NCI-H1105 treated with DMSO at 0.1 percent for 48 hours (cell line): ENCODE measurements around the gene NMUR1.
"Not testable (repeated sequence)": the region's sequence is repeated elsewhere in the genome, so short reads cannot be mapped to it uniquely, and the experiment has no call there.

Source experiments
- DNase-seq: peaks from one replicate; lab custom pipeline; 2025; lab: John Stamatoyannopoulos, UW

The NMUR1 gene

GRCh38 chr2:231530099-231531011 is at the start of gene NMUR1:
Gene NMUR1, minus strand, starts transcription at chr2:231530445. Its CDS starts 84 bp downstream, at chr2:231530361.
- no peak for DNase-seq

GRCh38 chr2:231579560-231579959 is 49.3 kb upstream of the NMUR1 start:
- no peak for DNase-seq

GRCh38 chr2:231578655-231579054 is 48.4 kb upstream of the NMUR1 start:
- DNase-seq: not testable (repeated sequence)

GRCh38 chr2:231576465-231576864 is 46.2 kb upstream of the NMUR1 start:
- DNase-seq: no peak

- no peak for DNase-seq
Measured at GRCh38 chr2:231575612-231576256, 45.5 kb upstream of the NMUR1 start.

GRCh38 chr2:231573698-231574421 is 43.6 kb upstream of the NMUR1 start:
- no peak for DNase-seq

GRCh38 chr2:231573096-231573495 is 42.9 kb upstream of the NMUR1 start:
- no peak for DNase-seq

GRCh38 chr2:231571661-231572191 is 41.5 kb upstream of the NMUR1 start:
- DNase-seq: no peak

- not testable (repeated sequence) for DNase-seq
Measured at GRCh38 chr2:231570915-231571314, 40.7 kb upstream of the NMUR1 start.

GRCh38 chr2:231568785-231569435 is 38.7 kb upstream of the NMUR1 start:
- DNase-seq: no peak

GRCh38 chr2:231568098-231568784 is 38.0 kb upstream of the NMUR1 start:
- DNase-seq: no peak

GRCh38 chr2:231567159-231567558 is 36.9 kb upstream of the NMUR1 start:
- no peak for DNase-seq

GRCh38 chr2:231565887-231566594 is 35.8 kb upstream of the NMUR1 start:
- no peak for DNase-seq

- no peak for DNase-seq
Measured at GRCh38 chr2:231563378-231563961, 33.2 kb upstream of the NMUR1 start.

GRCh38 chr2:231557571-231558217 is 27.4 kb upstream of the NMUR1 start:
- peak; percentile 6 for DNase-seq

GRCh38 chr2:231556981-231557380 is 26.7 kb upstream of the NMUR1 start:
- DNase-seq: no peak

- DNase-seq: not testable (repeated sequence)
Measured at GRCh38 chr2:231556496-231556895, 26.3 kb upstream of the NMUR1 start.

GRCh38 chr2:231554748-231555545 is 24.7 kb upstream of the NMUR1 start:
- no peak for DNase-seq

- no peak for DNase-seq
Measured at GRCh38 chr2:231554327-231554726, 24.1 kb upstream of the NMUR1 start.
